HTERT RPE-1 (cell line): ENCODE results near the gene CNTNAP2.

Experiments used
- in situ Hi-C: fragments of 300-500 bp; cut with MboI; formaldehyde crosslinking; loops from 4 replicates; pipeline ENCODE4 v1.14.3; 2020; ENCODE audit warnings: low sequenced_read_pairs

Gene CNTNAP2

DNA sequence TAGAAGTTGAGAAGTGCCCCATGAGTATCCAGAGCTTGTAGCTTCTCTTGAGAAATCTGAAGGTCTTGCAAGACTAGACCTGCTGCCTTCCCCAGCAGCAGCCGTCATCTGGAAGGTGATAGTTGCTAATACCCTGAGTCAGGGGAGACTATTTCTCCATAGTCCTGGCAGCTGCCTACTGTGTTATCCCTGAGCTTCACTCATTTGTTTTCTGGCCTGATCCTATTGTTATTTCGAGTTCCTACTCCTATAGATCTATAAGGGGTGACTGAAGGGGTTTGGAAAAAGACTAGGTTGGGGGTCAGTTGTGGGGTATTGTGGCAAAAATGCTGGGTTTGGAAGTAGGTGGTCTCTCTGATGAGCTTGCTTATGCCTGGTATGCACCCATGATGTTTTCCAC, 297.8 kb downstream of the CNTNAP2 start:
- in situ Hi-C loops, result no loop called here

DNA sequence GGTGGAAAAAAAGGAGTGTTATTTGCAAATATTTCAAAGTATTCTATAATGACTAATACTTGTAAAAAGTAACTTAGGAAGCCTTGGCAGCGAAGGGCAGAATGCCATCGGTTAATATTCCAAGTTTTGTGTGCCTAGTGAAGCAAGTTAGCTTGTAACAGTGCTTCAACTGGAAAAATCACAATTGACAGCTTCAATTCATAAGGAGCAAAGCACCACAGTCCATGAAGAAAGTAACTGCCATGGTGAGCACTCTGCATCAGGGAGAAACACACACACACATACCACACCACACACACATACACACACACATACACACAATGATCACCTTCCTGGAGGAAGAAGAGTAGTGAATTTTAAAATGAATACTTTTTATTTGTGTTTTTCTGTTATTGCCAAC, 298.3 kb downstream of the CNTNAP2 start:
- in situ Hi-C loops, result no loop called here

GRCh38 chr7:146417176-146417575, 300.6 kb downstream of the CNTNAP2 start:
- in situ Hi-C loops, result no loop called here

DNA sequence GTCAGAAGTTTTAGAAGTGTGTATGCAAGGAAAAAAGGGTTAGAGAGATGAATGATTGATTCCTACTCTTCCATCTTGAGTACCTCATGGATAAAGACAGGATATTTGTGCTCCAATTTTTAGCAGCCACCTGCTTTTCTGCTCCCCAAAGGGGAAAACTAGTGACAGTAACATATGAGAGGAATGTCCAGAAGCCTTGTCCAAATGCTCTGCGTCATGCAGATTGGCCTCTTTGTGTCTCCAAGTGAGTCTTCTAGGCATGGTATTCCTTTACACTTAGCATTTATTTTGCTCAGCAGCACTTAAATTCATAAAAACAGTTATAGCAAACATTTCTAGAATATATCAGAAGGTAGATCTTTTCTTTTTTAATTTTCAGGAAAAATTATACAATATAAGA, 306.8 kb downstream of the CNTNAP2 start:
- in situ Hi-C loops, result no loop called here

DNA sequence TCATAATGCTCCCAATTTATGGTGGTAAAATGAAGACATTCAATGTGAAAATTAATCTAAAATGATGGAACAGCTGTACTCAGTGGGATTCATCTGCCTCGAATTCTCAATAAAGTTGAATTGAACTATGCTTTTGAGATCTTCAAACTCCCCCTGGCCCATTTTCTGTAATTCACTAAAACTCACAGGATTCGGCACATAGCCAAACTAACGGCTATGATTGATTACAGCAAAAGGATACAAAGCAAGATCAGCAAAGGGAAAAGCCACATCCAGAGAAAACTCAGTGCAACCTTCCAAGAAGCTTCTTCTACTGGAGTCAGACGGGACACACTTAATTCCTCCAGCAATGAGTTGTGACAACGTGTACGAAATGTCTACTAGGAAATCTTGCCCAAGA, 307.5 kb downstream of the CNTNAP2 start:
- in situ Hi-C loops, result no loop called here

DNA sequence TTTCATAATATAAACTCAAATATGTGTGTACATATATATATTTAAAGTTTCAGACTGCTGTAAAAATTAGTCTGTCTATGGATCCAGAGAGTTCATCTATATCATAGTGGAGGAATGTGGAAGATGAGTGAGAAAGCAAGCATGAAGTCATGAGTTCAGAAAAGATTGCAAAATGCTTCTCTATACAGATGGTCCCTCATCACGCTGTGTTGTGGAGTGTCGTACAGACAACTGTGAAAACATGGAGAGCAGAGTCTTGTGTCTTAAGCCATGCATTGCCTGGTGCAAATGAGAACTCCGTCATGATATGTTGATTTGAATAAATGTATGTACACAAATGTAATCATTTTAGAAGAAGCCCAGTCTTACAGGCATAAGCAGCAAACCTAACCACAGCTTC, 316.9 kb downstream of the CNTNAP2 start:
- in situ Hi-C loops, result no loop called here

DNA sequence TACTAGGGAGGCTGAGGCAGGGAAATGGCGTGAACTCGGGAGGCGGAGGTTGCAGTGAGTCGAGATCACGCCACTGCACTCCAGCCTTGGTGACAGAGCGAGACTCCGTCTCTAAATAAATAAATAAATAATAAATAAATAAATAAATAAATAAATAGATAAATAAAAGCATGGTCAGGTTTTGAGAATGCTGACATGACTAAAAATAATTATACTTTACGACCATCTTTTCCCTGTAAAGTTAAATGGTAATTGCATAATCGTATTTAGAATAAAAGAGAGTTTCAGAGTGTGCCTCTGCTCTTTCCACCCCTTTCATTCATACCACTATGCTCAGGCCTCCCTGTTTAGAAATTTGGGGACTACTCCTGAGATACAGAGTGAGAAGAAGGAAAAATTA, 326.5 kb downstream of the CNTNAP2 start:
- in situ Hi-C loops, result no loop called here

GRCh38 chr7:146449625-146450024, 333.0 kb downstream of the CNTNAP2 start:
- in situ Hi-C loops, result no loop called here

- in situ Hi-C loops, result no loop called here
These were observed 338.6 kb downstream of the CNTNAP2 start for GRCh38 chr7:146455091-146455655.

GRCh38 chr7:146479040-146479439, 362.4 kb downstream of the CNTNAP2 start:
- in situ Hi-C loops, result no loop called here

- in situ Hi-C loops, result no loop called here
These were observed 369.9 kb downstream of the CNTNAP2 start for GRCh38 chr7:146486519-146486918.

DNA sequence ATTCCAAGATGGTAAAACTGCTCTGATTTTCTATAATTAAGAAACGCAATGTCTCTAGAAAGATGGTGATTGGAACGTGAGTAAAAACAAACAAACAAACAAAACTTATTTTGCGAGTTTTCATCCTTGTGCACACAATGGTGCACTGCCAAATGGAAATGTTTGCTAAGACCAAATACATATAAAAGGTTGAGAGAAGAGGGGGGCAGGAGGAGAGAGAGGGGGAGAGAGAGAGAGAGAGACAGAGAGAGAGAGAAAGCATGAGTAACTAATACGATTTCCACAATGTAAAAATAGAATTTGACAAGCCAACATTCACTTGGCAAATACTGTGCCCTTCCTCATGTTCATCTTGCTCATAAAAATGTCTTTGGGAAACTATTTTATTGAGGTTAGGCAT, 375.4 kb downstream of the CNTNAP2 start:
- in situ Hi-C loops, result no loop called here

DNA sequence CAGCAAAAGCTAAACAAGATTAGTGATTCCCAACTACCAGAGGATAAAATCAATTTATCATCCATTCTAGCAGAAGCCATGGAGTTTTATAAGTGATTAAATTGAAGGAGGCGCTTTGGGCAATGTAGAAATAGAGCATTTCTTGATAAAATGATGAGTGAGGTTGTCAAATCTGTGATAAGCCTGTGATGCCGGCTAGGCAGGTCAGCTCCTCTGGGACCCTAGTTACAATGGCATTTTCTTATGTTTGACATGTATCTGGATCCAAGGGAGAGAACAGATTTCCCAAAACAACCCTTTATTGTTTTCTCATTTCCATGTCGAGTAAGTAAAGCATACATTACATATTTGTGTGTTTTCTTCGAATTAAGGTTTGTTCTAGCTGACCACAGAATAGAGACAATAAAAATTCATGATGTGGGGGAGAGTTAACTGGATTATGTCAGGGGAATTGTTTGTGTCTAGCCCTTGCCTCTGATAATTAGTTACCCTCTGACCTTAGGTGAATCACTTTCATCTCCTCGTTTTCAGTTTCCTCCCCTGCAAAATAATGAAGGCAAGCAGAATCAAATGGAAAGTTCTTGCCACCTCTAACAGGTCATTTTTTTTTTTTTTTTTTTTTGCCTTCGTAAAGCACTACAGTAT, 378.5 kb downstream of the CNTNAP2 start:
- in situ Hi-C loops, result no loop called here

- in situ Hi-C loops, result no loop called here
These were observed 380.1 kb downstream of the CNTNAP2 start for GRCh38 chr7:146496657-146497056.

DNA sequence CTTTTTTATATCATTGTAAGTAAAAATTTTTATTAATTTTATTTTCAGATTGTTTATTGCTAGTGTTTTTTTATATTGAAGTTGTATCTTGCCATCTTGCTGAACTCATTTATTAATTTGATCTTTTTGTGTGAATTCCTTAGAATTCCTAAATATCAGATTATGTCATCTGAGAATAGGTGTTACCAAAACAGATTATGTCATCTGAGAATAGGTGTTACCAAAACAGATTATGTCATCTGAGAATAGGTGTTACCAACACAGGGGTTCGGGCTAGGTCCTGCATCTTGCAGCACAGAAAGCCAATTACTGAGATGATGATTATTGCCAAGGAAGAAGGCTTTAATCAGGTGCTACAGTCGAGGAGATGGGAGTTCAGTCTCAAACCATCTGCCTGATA, 383.4 kb downstream of the CNTNAP2 start:
- in situ Hi-C loops, result no loop called here

GRCh38 chr7:146503844-146504243, 387.2 kb downstream of the CNTNAP2 start:
- in situ Hi-C loops, result no loop called here

DNA sequence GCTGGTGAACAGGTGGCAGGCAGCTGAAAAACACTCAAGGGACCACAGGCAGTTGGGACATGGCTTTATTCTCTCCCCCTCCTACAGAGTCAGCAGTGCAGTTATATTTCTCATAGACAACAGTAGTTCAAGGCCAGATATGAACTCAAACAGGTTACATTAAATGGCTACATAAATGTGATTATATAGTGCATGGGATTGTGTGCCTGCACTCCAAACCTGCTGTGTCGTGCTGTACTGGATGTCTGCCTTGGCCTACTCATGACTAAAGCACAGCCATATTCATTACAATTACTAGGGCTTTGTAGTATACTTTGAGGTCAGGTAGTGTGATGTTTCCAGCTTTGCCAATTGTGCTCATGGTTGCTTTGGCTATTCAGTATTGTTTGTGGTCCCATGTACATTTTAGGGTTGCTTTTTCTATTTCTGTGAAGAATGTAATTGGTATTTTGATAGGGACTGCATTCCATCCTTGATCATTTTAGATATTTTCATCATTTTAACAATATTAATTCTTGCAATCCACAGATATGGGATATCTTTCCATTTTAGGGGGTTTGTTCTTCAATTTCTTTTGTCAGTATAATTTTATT, 393.6 kb downstream of the CNTNAP2 start:
- in situ Hi-C loops, result no loop called here

GRCh38 chr7:146514304-146514703, 397.7 kb downstream of the CNTNAP2 start:
- in situ Hi-C loops, result no loop called here

- in situ Hi-C loops, result no loop called here
These were observed 412.0 kb downstream of the CNTNAP2 start for GRCh38 chr7:146528581-146528980.

- in situ Hi-C loops, result no loop called here
These were observed 423.2 kb downstream of the CNTNAP2 start for GRCh38 chr7:146539836-146540235.

GRCh38 chr7:146542101-146542500, 425.5 kb downstream of the CNTNAP2 start:
- in situ Hi-C loops, result no loop called here

- in situ Hi-C loops, result no loop called here
These were observed 428.1 kb downstream of the CNTNAP2 start for GRCh38 chr7:146544748-146545147.

- in situ Hi-C loops, result no loop called here
These were observed 432.2 kb downstream of the CNTNAP2 start for GRCh38 chr7:146548816-146549215.
